Activated T-helper 9 cell treated with anti-CD3 and anti-CD28 coated beads, Interleukin-2, amount 50 U/mL, for 16 hours (primary cell): Measurements from ENCODE around the gene FAM118B.

Source experiments
- DNase-seq: peaks from one replicate; pipeline ENCODE4 v3.0.0-alpha.2; 2020; ENCODE audit warnings: low read depth

The FAM118B gene

DNA sequence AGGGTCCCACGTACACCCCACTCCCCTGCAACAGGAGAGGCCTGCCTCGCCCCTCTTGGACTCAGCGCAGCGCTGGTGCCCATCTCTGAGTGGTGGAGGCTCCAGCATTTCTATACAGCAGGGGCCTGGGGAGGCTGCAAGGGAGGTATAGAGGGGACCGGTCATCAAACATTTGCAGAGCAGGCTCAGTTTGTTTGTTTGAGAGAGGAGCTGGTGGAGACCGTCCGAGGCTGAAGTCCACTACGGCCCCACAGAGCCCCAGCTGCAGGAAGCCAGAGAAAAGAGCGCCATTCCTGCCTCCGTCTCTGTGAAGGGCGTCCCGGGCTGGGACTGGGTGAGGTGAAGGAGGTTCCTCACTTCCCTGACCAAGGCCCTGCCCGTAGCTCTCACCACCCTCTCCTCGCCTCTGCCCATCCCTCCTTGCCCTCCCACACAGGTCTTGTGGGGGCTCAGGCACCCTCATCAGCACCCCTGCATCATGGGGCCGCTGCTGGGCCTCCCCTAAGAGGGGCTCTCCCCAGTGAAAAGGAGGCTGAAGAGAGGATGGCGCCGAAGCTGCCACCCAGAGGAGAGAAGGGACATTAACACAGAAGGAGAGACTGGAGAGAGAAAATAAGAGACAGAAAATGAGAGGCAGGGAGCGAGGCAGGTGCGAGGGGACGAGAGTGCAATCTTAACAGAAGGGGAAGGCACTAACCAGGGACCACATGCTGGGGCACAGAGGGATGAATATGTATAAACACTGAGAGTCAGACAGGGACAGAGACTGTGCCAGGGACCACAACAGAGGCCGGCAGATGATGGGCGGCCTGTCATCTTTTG, 24.7 kb upstream of the FAM118B start:
- no peak for DNase-seq

DNA sequence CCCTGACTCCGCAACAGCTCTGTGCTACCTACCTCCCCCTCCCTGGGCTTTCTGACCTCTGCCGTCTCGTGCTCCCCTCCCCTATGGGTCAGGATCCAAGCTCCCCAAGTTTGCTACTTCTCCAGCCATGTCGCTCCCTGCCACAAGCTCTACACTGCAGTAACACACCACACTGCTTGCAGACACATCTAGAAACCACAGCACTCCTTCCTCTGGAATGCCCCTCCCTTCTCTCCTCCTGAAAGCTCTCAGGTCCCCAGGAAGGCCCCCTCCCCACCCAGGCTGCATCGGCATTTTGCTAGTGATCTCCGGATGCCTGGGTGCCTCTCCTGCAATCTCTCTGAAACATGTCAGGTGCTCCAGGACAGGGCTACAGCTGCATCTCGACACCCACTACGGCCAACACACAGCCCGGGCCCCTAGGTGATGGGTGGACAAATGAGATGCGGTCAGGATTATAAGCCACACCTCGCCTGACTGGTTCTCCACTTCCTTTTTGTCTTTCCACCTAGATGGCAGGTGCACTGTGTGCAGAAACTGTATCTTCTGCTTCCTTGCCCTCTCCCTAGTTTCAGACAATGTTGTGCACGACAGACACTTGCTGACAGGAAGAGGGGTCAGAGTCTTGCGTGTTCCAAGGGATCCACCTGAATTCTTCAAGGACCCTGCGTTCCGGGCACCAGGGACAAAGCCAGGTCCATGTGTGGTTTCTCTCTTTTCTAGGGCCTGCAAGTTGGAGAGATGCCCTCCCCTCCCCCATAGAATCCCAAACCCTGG, 23.1 kb upstream of the FAM118B start:
- no peak for DNase-seq

DNA sequence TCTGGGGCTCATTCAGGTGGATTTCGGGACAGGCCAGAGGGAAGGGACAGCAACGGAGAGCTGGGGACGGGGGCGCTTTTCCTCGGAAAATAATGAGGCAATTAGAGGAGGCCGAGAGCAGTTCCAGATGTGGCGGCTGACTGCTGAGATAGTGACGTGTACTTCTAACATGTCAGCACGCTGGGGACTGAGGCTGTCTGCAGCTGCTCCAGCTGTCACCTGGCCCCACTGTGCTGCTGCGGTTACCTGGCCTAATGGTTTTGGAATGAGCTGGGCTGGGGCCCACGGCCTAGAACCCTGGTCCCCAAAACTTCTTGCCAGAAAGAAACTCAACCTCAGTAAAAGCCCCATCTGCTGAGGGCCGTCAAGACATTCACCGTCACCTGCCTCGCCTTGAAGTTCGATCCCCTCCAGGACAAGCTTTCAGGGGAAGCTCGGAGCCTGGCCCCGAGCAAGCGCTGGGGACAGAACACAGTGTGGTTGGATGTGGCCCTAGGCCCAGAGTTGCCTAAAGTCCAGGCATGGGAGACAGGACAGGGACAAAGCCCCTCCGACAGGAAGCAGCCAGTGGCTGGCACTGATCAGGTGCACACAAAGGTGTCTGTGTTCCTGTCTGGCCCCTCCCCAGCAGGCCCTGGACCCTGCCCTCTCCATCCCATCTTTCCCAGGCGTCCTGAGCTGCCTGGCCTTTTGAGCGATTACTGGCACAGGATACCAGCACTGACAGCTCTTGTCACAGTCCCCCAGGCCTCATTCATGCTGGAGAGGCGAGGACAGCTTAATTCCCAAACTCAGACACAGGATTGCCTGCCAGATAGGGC, 22.3 kb upstream of the FAM118B start:
- no peak for DNase-seq

DNA sequence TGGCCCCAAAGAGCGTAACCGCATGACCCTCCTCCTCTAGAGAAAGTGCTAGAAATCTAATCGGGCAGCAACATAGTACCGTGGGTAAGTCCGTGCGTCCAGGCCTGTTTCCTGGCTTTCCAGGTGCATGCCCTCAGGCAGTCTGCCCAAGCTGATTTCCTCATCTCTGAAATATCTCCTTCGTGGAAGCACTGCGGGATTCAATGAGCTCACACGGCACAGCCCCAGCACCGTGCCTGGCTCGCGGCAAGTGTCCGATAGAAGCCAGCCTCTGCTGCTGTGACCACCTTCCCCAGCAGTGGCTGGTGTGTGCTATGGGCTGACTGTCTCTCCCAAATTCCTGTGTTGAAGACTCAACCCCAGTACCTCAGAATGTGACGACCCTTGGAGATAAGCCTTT, 20.8 kb upstream of the FAM118B start:
- no peak for DNase-seq

DNA sequence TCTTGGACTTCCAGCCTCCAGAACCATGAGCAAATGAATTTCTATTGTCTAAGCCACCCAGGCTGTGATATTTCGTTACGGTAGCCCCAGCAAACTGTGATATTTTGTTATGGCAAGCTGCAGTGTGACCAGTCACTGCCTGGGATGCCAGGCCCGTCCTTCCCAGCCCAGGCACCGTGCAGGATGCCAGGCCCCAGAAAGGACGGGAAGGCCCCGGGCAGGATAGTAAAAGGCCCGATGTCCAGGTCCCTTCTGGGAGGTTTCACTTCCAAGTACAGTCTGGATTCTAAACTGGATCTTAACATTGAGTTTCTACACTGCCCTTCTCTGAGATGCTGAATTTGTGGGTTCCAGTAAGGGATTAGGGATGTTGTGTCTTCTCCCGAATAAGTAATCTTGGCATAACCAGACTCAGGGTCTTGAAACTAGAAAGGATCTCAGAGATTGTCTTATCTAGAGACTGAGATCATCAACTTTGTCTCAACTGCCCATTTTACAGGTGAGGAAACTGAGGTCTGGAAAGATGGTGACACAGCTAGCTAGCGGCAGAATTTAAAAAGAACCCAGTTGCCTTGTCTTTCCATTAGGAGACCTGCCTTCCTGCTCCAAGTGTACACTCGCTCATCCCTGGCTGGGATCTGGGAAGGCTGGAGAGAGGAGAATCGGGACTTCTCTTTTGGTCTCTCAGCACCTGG, 20.1 kb upstream of the FAM118B start:
- no peak for DNase-seq

DNA sequence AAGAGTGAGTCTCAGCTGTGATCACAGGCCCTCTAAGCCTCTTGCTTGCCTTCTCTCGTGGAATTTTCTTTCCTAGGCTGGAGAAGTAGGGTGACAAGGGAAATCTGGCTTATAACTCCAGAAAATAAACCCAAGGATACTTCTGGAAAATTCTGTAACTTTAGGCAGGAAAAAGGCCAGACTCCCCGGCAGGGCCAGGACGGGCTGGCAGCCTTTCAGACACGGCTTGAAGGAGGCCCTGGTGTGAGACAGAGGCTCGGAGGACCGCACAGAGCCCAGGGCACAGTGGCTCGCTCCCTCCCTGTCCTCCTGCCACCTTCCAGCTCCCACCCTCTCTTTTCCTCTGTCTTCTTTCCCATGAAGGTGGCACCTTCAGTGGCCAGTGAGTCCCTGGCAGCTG, 19.2 kb upstream of the FAM118B start:
- no peak for DNase-seq

DNA sequence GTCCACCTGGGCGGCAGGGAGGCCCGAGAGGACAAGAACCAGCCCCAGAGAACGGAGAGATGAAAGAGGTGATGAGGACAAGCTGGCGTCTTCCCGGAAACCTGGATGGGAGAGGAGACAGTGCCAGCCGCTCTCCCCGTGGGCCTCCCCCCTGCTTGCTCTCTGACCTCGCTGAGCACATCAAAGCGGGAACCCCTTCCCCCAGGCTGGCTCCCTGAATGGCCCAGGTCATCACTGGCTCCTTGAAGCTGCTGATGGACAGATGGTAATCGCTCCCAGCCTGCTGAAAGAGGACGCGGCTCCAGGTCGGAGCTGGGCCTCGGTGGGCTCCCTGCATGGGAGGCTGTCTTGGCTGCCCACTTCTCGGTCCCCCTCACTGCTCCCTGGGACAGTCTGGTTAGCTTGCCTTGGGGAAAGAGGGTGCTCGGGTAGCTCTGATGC, 18.5 kb upstream of the FAM118B start:
- no peak for DNase-seq

DNA sequence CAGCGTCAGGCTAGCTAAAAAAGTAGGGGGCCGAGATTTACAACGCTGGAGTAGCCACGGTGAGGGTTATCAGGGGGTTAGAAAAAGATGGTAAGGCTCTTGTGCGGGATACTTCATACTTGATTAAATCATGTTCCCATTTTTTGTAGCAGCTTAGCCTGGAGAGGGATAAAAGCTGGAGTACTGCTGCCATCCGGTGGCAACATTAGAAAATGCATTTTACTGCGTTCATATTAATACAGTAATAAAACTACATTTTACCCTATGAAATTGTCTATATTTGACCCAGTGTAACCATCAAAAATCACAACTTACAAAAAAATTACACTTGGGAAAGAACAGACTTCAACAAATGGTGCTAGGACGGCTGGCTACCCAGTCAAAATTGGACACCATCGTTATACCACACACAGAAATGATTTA, 17.4 kb upstream of the FAM118B start:
- no peak for DNase-seq

DNA sequence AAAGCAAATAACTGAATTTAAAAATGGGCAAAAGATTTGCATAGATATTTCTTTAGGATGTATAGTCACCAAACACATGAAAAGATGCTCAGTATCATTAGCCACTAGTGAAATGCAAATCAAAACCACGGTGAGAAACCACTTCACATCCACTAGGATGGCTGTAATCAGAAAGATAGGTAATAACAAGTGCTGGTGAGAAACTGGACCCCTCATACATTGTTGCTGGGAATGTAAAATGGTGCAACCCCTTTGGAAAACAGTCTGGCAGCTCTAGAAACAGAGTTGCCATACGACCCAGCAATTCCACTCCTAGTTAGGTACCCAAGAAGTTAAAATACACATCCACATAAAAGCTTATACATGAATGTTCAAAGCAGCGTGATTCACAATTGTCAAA, 16.5 kb upstream of the FAM118B start:
- no peak for DNase-seq

DNA sequence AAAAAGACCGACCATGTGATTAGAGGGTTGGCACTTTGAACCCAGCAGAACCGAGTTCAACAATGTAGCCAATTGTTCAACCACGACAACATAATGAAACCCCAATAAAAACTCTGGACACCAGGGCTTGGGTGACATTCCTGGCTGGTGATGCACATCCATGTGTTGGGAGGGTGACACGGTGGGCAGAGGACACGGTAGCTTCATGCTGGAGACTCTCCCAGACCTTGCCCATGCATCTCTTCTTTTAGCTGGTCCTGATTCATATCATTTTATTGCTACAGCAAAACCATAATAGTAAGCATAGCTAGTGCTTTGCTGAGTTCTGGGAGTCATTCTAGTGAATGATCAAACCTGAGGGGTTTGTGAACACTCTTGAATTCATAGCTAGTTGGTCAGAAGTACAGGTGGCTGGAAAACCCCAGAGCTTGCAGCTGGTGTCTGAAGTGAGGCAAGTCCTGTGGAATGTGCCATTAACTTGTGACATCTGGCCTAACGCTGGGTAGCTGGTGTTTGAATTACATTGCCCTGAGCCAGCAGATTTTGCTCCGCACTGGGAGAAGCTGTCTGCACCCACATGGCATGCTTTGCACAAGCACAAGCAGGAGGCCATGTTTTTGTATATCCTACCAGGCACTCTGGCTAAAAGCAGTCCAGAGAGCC, 14.2 kb upstream of the FAM118B start:
- no peak for DNase-seq

DNA sequence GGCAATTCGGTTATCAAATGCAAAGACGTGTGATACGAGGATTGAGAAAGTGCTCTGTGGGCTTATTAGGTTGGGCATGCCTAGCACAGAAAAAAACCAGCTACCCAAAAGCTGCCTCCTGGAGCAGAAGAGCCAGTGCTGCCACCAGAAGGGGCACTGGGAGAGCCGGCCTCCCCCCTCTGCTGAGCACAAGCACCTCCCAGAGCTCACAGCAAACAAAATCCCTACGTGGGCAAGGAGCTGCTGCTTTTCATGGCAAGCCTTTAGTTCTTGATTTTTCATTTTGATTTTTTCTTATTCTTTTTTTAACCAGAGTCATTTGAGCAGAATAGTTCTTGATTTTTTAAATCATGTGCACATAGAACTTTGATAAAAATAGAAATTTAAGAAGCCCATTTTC, 12.9 kb upstream of the FAM118B start:
- no peak for DNase-seq

DNA sequence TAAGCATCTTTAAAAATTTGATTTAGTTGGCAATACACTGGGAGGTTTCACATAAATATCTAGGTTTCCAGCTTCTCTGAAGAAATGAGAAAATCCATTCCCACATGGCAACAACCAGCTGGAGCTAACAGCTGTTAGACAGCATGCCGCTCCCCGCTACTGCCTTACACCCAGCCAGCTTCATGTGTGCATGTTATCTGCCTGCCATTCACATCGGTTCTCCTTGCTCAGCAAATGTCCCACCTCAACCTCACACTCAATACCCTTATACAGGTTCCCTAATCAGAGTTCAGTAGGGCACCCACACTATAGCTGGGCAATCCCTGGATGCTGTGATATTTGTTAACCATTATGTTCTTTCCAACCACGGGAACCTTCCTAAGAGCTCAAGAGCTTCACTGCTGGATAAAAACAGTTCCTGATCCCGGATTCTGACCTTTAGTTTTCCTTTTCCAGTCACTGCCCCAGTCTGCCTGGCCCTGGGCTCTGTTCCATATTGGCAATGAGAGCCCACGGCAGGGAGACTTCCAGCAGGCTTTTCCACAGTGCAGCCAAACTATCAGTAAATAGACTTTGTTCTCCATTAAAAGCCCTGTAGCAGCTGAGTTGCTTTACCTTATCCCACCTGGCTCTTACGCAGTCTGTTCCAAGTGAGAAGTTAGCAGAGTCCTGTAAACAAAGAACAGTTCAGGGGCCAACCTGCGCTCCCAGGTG, 8.8 kb upstream of the FAM118B start:
- DNase-seq = no peak

DNA sequence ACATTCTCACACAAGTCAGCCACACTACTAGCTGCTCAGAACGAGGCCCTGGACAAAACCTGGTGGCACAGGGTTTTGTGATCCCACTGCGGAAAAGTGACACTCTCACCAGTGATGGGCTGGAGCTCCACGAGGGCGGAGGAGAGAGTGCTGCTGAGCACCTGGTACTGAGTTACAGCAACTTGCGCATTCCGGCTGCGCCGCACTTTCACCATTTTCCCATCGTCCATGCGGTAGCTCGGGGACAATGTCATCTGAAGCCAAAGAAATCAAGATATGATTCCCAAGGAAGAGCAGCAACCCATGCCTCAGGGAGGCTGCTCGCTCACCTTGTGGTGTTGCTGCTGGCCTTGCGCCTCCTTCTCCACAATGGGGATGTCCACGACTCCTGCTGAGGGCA, 6.2 kb upstream of the FAM118B start:
- no peak for DNase-seq

DNA sequence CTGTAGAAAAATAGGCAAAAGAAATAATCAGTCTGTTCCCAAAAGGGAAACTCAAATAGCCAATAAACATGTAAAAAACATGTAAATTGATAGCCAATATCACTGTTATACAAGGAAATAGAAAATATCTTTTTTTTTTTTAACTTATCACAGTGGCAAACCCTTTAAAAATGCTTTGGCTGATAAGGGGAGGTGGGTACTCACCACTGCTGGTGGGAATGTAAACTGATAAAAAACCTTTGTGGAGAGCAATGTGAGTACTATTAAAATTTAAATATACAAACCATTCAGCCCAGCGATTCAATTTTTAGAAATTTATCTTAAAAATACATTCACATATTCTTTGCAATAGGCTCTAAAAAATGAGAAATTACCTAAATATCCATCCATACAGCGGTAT, 3.7 kb upstream of the FAM118B start:
- DNase-seq = no peak

DNA sequence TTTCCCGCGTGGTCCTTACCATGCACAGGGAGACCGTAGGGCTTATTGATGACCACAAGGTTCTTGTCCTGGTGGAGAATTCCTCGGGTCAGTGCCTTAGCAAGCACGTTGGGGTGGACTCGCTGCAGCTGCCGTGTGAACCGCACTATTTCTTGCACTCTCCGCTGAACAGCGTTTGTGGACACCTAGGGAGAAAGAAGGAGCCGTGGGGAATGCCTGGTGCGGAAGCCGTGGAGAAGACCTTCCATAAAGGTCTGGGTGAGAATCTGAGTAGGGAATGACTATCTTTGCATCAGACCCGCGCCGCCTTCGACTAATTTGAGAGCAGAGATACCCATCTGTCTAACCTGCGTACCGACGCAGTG, 729 bp upstream of the FAM118B start:
- no peak for DNase-seq

DNA sequence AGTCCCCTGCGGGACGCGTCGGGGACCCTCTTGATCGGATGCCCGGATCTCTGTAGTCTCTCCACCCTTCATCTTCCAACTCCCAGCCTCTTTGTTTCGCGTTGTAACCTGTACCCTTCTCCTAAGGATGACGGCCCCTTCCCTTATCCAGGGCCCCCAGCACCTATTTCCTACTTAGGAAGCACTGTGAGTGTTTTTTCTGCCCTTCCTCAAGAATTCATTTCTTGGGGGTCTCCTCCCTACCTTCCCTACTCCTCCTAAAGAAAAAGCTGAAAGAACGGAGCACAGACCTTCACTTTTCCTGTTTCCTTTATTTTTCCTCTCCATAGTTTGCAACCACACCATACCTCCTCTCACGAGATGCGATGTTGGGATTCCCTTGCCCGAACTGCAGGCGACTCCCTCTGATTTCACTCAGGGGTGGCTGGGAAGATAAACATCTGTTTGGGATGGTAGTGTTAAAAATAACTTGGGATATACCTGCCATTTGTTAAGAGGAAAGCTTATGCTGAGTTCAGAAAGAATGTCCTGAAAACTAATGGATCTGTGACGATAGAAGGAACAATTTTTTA, 593 bp downstream of the FAM118B start:
- DNase-seq = no peak

DNA sequence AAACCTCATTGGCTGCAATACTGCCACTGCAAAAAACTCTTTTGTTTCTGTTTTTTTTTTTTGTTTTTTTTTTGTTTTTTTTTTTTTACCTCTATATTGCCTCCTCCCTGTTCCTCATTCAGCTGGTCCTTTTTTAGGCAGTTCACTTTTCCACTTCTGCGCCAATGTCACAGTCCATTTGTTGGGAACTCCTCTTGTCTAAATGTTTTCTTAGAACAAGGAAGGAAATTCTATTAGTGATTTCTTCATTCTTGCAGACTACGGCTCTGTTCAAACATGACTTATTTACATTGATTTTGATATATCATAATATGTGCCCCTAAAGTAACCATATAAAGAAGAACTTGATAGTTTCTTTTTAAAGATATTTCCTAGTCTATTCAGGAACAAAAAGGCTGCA, 2.9 kb downstream of the FAM118B start:
- no peak for DNase-seq

DNA sequence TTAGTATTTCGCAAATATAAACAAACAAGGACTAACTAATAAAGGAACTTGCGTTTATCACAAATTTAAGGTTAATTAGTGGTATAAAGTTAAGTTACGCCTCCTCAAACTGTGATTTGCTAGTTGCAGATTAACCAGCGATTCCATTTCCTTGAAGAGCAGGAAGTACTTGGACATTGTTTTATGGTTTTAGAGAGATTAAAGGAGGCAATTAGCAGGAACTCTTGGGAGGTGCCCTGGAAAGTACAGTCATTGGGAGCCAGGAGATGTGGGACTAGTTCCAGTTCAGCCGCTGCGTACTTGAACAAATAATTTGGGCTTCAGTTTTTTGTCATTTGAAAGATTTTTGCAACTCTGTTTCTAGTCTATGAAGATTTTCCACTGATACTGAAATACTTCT, 3.3 kb downstream of the FAM118B start:
- DNase-seq = no peak

DNA sequence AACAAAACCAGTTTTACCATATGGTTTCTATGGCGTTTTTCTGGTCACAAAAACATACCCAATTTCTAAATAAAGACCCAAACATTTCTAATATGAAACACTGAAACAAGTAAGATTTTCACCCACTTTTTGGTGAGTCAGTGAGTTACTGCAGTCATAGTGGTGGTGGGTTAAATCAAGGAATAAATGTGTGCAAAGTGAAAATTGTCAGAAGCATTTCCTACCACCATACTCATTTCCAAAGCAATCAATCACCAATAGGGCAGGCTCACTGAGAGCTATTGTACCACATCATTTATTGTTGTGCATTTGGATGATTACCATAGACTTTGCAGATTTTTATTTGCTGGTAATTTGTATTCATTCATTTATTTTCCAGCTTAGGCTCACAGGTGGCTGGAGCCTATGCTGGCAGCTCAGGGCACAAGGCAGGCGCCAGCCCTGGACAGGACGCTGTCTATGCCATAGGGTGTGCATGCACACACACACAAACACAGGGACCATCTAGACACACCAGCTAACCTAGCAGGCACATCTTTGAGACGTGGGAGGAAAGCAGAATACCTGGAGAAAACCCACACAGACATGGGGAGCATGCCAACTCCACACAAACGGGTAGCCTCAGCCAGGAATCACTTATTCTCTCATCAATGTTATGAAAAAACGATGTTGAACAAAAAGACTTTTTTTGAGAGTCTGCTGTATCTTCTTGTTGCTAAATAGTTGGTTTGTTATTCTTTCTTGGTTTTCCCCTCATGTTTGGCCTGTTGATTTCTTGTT, 5.1 kb downstream of the FAM118B start:
- DNase-seq = no peak

DNA sequence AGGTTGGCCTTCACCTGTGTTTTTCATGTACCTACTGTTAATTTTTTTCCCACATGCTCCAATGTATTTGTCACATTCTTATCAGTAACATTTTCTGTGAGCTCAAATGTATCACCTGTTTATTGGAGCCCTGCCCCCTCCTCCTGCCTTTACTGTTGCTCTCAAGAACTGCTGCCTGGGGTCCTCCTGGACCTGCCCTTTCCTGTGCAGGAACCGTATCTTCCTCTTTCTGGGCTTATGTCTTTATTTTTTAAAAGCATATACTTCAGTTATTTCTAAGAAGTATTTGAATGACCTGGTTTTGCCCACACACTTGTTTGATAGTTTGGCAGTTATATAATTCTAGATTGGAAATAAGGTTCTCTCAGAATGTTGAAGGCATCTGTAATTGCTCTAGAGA, 5.9 kb downstream of the FAM118B start:
- DNase-seq = no peak
